ENCODE results near the gene TEX29. TPM values are rescaled to one million over a fixed set of nuclear protein-coding genes. Genes with fewer than 3 reads are reported as not detected.

TEX29 gene
- total RNA-seq, 1 experiment from 2014 or later: not detected

- H3K9me3 Mint-ChIP-seq (ENCODE audit: unreplicated experiment): no peaks in the 10 kb centered on the region
- BruUV-seq (replicated peaks): no TSS peak
- CTCF ChIA-PET: interaction anchor here (0.6 kb wide), 1 partner anchor 817 kb away, joined by 3 read pairs; no protein-coding TSS in a partner anchor
- H3K4me3 Mint-ChIP-seq (ENCODE audit: unreplicated experiment): no peak overlapping the region
- intact Hi-C loops (cut with micrococcal nuclease): no loop called here
- H3K27me3 Mint-ChIP-seq (ENCODE audit: insufficient read depth, unreplicated experiment): no peaks in the 10 kb centered on the region
- POLR2A ChIA-PET: interaction anchor here (0.7 to 1.0 kb wide), 2 partner anchors 13 to 219 kb away, joined by 3 read pairs; no protein-coding TSS in a partner anchor
- no peak for DNase-seq (ENCODE audit: unreplicated experiment)
- peaks cover 76% of the 10 kb centered on the region for H3K36me3 Mint-ChIP-seq (ENCODE audit: insufficient read depth, unreplicated experiment)
- no peaks in the 10 kb centered on the region for H3K4me1 Mint-ChIP-seq (ENCODE audit: insufficient read depth, unreplicated experiment)
- no peak overlapping the region for H3K27ac Mint-ChIP-seq (ENCODE audit: low read depth, unreplicated experiment)
- no peak for TF ChIP-seq CTCF (IDR thresholded peaks at IDR 0.05; ENCODE audit: unreplicated experiment)
These were observed 34.3 kb upstream of the TEX29 start for GRCh38 chr13:111286162-111286561.

- H3K27ac Mint-ChIP-seq (ENCODE audit: low read depth, unreplicated experiment): no peak overlapping the region
- no peaks in the 10 kb centered on the region for H3K4me1 Mint-ChIP-seq (ENCODE audit: insufficient read depth, unreplicated experiment)
- CTCF ChIA-PET: no interaction called here
- peaks cover 77% of the 10 kb centered on the region for H3K36me3 Mint-ChIP-seq (ENCODE audit: insufficient read depth, unreplicated experiment)
- DNase-seq (ENCODE audit: unreplicated experiment): no peak
- no peak for TF ChIP-seq CTCF (IDR thresholded peaks at IDR 0.05; ENCODE audit: unreplicated experiment)
- POLR2A ChIA-PET: interaction anchor here (0.7 kb wide), 1 partner anchor 219 kb away, joined by 3 read pairs; no protein-coding TSS in a partner anchor
- intact Hi-C loops (cut with micrococcal nuclease): no loop called here
- BruUV-seq (replicated peaks): no TSS peak
- no peaks in the 10 kb centered on the region for H3K9me3 Mint-ChIP-seq (ENCODE audit: unreplicated experiment)
- H3K27me3 Mint-ChIP-seq (ENCODE audit: insufficient read depth, unreplicated experiment): no peaks in the 10 kb centered on the region
- no peak overlapping the region for H3K4me3 Mint-ChIP-seq (ENCODE audit: unreplicated experiment)
These were observed 33.7 kb upstream of the TEX29 start for GRCh38 chr13:111286749-111287148.

GRCh38 chr13:111287201-111287600 lies 33.2 kb upstream of the TEX29 start:
- Mint-ChIP-seq H3K4me1 (ENCODE audit: insufficient read depth, unreplicated experiment) (no peaks in the 10 kb centered on the region), H3K27me3 (ENCODE audit: insufficient read depth, unreplicated experiment) (no peaks in the 10 kb centered on the region), H3K9me3 (ENCODE audit: unreplicated experiment) (no peaks in the 10 kb centered on the region), H3K27ac (ENCODE audit: low read depth, unreplicated experiment) (no peak overlapping the region), H3K4me3 (ENCODE audit: unreplicated experiment) (no peak overlapping the region), H3K36me3 (ENCODE audit: insufficient read depth, unreplicated experiment) (peaks cover 77% of the 10 kb centered on the region)
- BruUV-seq (replicated peaks): no TSS peak
- ChIA-PET CTCF (no interaction called here), POLR2A (no interaction called here)
- no peak for DNase-seq (ENCODE audit: unreplicated experiment)
- no peak for TF ChIP-seq CTCF (IDR thresholded peaks at IDR 0.05; ENCODE audit: unreplicated experiment)
- intact Hi-C loops (cut with micrococcal nuclease): no loop called here

GRCh38 chr13:111288276-111288675 lies 32.2 kb upstream of the TEX29 start:
- H3K36me3 Mint-ChIP-seq (ENCODE audit: insufficient read depth, unreplicated experiment): peaks cover 79% of the 10 kb centered on the region
- no peaks in the 10 kb centered on the region for H3K27me3 Mint-ChIP-seq (ENCODE audit: insufficient read depth, unreplicated experiment)
- intact Hi-C loops (cut with micrococcal nuclease): no loop called here
- DNase-seq (ENCODE audit: unreplicated experiment): no peak
- no TSS peak for BruUV-seq (replicated peaks)
- H3K4me3 Mint-ChIP-seq (ENCODE audit: unreplicated experiment): no peak overlapping the region
- POLR2A ChIA-PET: no interaction called here
- H3K4me1 Mint-ChIP-seq (ENCODE audit: insufficient read depth, unreplicated experiment): no peaks in the 10 kb centered on the region
- TF ChIP-seq CTCF (IDR thresholded peaks at IDR 0.05; ENCODE audit: unreplicated experiment): no peak
- CTCF ChIA-PET: no interaction called here
- no peaks in the 10 kb centered on the region for H3K9me3 Mint-ChIP-seq (ENCODE audit: unreplicated experiment)
- H3K27ac Mint-ChIP-seq (ENCODE audit: low read depth, unreplicated experiment): no peak overlapping the region

Measured in MCF 10A (cell line).